Activated T-helper 2 cell treated with anti-CD3 and anti-CD28 coated beads, Interferon-gamma antibody, Interleukin-2, Interleukin-4, amounts not matched to agents 10 μg/mL and 5 μg/mL and 100 μg/mL, durations not matched to agents 14 hours and 24 hours and 36 hours (primary cell): ENCODE results near the gene SLC35B1. TPM values are rescaled to one million over a fixed set of nuclear protein-coding genes. Genes with fewer than 3 reads are reported as not detected.
A peak's percentile ranks its signal among the peaks of the same experiment; 100 is the strongest.

Experiments used
- DNase-seq: peaks from one replicate; pipeline ENCODE4 v3.0.0; 2021; ENCODE audit warnings: low spot score
- H3K27ac Mint-ChIP-seq: one replicate; pipeline ENCODE4 v1.8.0; 2021; ENCODE audit warnings: mixed read lengths
- H3K27me3 Mint-ChIP-seq: one replicate; pipeline ENCODE4 v1.8.0; 2021; ENCODE audit warnings: low read depth, mixed read lengths
- H3K36me3 Mint-ChIP-seq: one replicate; pipeline ENCODE4 v1.8.0; 2021; ENCODE audit warnings: low read depth, mixed read lengths
- H3K4me1 Mint-ChIP-seq: one replicate; pipeline ENCODE4 v1.8.0; 2021; ENCODE audit warnings: low read depth, mixed read lengths
- H3K4me3 Mint-ChIP-seq: one replicate; pipeline ENCODE4 v1.8.0; 2021; ENCODE audit warnings: low read depth, mild to moderate bottlenecking, moderate library complexity, mixed read lengths
- H3K9me3 Mint-ChIP-seq: one replicate; pipeline ENCODE4 v1.8.0; 2021; ENCODE audit warnings: mixed read lengths
- intact Hi-C: fragments of 100-400 bp; cut with micrococcal nuclease; formaldehyde crosslinking; loops from one replicate; pipeline ENCODE4 v1.15.1; 2023
- total RNA-seq: library from RNA; stranded (reverse); gene quantifications from 2 replicates; pipeline ENCODE4 v1.2.3, GENCODE V29; 2022

The SLC35B1 gene
- total RNA-seq = 75.7 and 80.7 TPM in 2 replicates

DNA sequence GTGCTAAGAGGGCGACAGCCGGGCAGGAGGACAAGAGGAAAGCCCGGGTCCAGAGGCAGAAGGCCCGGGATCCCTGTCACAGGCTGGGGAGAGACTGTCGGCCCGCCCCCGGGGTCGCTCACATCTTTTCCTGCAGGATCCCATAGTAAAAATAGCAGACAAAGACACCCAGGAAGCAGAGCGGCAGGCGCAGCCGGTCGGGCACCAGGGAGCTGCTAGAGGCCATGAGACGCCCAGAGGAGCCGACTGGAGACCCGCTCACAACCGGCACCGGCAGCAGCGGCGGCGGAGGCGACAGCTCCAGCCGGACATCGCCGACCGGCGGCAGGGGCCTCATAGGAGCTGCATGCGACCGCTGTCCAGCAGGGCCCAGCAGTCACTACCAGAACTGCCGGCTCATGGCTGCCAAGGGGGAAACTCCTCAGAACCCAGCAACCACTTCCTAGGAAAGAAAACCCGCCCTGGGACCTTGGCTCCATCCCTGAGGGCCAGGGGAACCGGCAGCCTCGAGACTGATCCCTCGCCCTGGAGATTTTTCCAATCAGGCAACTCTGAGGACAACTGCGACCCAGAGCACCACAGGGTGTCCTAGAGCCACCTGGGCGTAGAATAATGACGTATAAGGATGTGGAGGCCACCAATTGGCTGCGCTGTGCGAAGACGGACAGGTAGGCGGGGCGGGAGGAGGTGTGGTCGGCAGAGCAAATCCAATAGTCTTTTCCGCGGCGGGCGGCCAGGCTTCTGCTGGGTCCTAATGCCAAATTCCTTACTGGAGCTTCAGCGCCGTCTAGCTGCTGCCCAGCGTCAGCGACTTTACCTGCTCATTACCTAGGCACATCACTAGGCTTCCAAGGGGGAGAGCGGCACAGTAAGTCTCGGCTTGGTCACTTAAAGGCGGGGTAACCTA lies at the start of gene SLC35B1:
Gene SLC35B1 (minus strand): TSS at position 357 of the 907 bp plus-strand sequence. CDS start 131 bp downstream, at position 226.
- Mint-ChIP-seq H3K4me3 (peak within 1 kb of the TSS; percentile 88), H3K4me1 (peaks cover 29% of the 10 kb centered on the region), H3K36me3 (peaks cover 48% of the 10 kb centered on the region), H3K27me3 (no peaks in the 10 kb centered on the region), H3K27ac (peak within 1 kb of the TSS; percentile 96), H3K9me3 (no peaks in the 10 kb centered on the region)
- intact Hi-C loops = loop anchor here (1.0 to 2.0 kb wide), 5 partner anchors 12 to 293 kb away; partner anchors contain the start of genes KAT7 and PHB1
- DNase-seq = peak; percentile 98

DNA sequence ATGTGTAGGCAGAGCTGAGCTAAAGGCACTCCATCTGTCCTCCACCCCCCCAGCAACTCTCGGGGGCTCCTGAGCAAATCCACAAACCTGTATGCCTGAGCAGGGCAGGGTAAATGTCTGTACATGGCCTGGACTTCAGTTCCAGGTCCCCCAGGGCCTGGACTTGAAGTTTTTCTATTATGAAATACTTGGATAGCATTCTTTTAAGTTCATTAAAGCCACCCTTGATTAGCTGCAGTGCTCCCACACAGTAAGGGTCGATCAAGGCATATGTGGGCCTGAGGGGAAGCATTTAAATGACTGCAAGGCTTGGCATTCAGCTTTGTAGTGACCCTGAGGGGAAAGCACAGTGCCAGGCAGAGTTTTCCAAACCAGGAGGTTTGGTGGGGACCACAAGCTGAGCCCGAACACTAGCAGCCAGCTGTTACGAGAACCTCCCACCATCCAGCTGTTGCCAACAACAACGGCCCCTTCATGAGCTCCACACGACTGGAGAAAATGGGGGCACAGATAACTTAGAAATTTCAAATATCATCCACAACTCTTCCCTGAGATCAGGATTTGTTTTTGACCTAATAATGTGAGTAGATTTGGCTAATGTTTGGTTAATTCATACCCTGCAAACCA lies 49.5 kb upstream of the SLC35B1 start:
- peaks cover 18% of the 10 kb centered on the region for H3K36me3 Mint-ChIP-seq
- no peak overlapping the region for H3K4me3 Mint-ChIP-seq
- H3K27me3 Mint-ChIP-seq = no peaks in the 10 kb centered on the region
- intact Hi-C loops = no loop called here
- H3K4me1 Mint-ChIP-seq = peaks cover 48% of the 10 kb centered on the region
- DNase-seq = no peak
- no peaks in the 10 kb centered on the region for H3K9me3 Mint-ChIP-seq
- H3K27ac Mint-ChIP-seq = no peak overlapping the region

- no peaks in the 10 kb centered on the region for H3K9me3 Mint-ChIP-seq
- intact Hi-C loops = no loop called here
- H3K4me1 Mint-ChIP-seq = peaks cover 41% of the 10 kb centered on the region
- H3K27ac Mint-ChIP-seq = no peak overlapping the region
- no peak for DNase-seq
- H3K36me3 Mint-ChIP-seq = peaks cover 18% of the 10 kb centered on the region
- H3K4me3 Mint-ChIP-seq = no peak overlapping the region
- H3K27me3 Mint-ChIP-seq = no peaks in the 10 kb centered on the region
Measured at GRCh38 chr17:49756323-49757150, 48.8 kb upstream of the SLC35B1 start.

DNA sequence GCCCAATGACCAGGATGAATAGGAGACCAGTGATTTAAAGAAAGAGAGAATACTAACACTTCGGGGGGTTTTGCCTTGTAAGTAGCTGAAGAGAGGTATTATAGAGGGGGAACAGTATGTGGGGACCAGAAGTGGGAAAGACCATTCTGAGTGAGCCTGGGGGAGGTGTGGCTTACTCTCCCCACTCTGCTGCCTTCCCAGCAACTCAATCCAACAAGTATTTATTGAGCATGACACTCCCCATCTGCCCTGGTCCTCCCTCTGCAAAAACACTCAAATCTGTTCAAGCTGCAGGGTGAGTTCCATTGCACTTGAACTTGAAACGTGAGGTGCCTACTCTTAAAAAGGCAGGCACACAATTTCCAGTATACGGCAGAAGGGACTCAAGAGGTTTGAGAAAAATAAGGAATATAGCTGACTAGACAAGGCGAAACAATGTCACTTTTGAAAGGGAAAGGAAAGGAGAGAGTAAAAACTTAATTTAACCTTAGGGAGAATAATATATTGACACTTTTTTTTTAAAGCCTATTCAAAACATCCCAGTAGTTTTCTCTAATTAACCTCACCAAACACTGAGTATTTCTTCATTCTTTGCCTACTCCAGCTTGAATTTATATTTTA lies 48.0 kb upstream of the SLC35B1 start:
- peaks cover 36% of the 10 kb centered on the region for H3K4me1 Mint-ChIP-seq
- H3K9me3 Mint-ChIP-seq = no peaks in the 10 kb centered on the region
- peak overlapping the region; percentile 9 for H3K27ac Mint-ChIP-seq
- intact Hi-C loops = no loop called here
- DNase-seq = no peak
- H3K36me3 Mint-ChIP-seq = peaks cover 18% of the 10 kb centered on the region
- H3K4me3 Mint-ChIP-seq = no peak overlapping the region
- no peaks in the 10 kb centered on the region for H3K27me3 Mint-ChIP-seq

DNA sequence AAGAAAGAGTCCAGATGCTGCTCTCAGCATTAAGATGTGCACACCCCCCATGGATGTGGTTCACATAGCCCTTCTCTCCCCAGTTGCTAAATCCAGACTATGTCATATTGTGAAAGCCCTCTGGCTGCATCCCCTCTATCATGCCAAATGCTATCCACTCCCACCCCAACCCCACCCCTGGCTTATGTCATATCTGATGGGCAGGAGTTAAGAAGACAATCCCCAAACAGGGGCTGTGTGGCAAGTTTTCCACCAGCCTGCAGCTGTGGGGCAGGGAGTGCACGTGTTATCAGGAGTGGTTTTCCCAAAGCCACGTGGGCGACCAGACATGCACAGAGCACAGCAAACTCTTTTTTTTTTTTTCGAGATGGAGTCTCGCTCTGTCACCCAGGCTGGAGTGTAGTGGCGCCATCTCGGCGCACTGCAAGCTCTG lies 46.2 kb upstream of the SLC35B1 start:
- Mint-ChIP-seq H3K27me3 (no peaks in the 10 kb centered on the region), H3K9me3 (no peaks in the 10 kb centered on the region), H3K4me1 (peaks cover 37% of the 10 kb centered on the region), H3K4me3 (no peak overlapping the region), H3K27ac (no peak overlapping the region), H3K36me3 (peaks cover 22% of the 10 kb centered on the region)
- intact Hi-C loops = no loop called here
- no peak for DNase-seq

GRCh38 chr17:49752508-49752907 lies 44.7 kb upstream of the SLC35B1 start:
- Mint-ChIP-seq H3K4me3 (no peak overlapping the region), H3K4me1 (peaks cover 45% of the 10 kb centered on the region), H3K27ac (no peak overlapping the region), H3K27me3 (no peaks in the 10 kb centered on the region), H3K9me3 (no peaks in the 10 kb centered on the region), H3K36me3 (peaks cover 29% of the 10 kb centered on the region)
- intact Hi-C loops = no loop called here
- no peak for DNase-seq

GRCh38 chr17:49749730-49750129 lies 42.0 kb upstream of the SLC35B1 start:
- DNase-seq = no peak
- peaks cover 25% of the 10 kb centered on the region for H3K36me3 Mint-ChIP-seq
- intact Hi-C loops = loop anchor here (2.0 to 10.0 kb wide), 2 partner anchors 15 to 555 kb away; partner anchors contain the start of gene FAM117A
- no peak overlapping the region for H3K4me3 Mint-ChIP-seq
- H3K27ac Mint-ChIP-seq = peak overlapping the region; percentile 53
- H3K27me3 Mint-ChIP-seq = no peaks in the 10 kb centered on the region
- H3K4me1 Mint-ChIP-seq = peaks cover 60% of the 10 kb centered on the region
- H3K9me3 Mint-ChIP-seq = no peaks in the 10 kb centered on the region

- H3K27ac Mint-ChIP-seq = peak overlapping the region; percentile 69
- H3K4me3 Mint-ChIP-seq = peak overlapping the region; percentile 41
- H3K36me3 Mint-ChIP-seq = peaks cover 22% of the 10 kb centered on the region
- no peaks in the 10 kb centered on the region for H3K27me3 Mint-ChIP-seq
- no peaks in the 10 kb centered on the region for H3K9me3 Mint-ChIP-seq
- peaks cover 58% of the 10 kb centered on the region for H3K4me1 Mint-ChIP-seq
- DNase-seq = peak; percentile 45
- intact Hi-C loops = loop anchor here (2.0 to 10.0 kb wide), 2 partner anchors 16 to 554 kb away; partner anchors contain the start of gene FAM117A
Measured at GRCh38 chr17:49748791-49749190, 41.0 kb upstream of the SLC35B1 start.

DNA sequence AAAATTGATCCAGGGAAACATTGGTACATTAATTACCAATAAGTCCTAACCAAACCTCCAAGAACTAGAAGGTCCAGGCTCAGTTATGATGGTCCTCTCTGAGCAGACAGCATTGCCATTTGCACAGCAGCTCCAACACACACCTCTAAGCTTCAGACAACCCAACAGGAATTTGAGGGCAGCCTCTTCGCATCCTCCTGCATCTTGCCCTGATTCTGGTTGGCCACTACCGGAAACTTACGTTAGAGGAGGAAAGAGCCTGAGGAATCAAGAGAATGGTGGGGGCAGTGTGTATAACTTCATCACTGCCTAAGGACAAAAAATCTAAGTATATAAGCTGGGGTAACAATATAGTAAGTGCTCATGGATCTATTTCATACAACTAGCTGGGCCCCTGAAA lies 40.5 kb upstream of the SLC35B1 start:
- Mint-ChIP-seq H3K4me3 (peak overlapping the region; percentile 41), H3K4me1 (peaks cover 58% of the 10 kb centered on the region), H3K27me3 (no peaks in the 10 kb centered on the region), H3K9me3 (no peaks in the 10 kb centered on the region), H3K36me3 (peaks cover 21% of the 10 kb centered on the region), H3K27ac (peak overlapping the region; percentile 69)
- DNase-seq = no peak
- intact Hi-C loops = loop anchor here (2.0 to 10.0 kb wide), 2 partner anchors 17 to 553 kb away; partner anchors contain the start of gene FAM117A

DNA sequence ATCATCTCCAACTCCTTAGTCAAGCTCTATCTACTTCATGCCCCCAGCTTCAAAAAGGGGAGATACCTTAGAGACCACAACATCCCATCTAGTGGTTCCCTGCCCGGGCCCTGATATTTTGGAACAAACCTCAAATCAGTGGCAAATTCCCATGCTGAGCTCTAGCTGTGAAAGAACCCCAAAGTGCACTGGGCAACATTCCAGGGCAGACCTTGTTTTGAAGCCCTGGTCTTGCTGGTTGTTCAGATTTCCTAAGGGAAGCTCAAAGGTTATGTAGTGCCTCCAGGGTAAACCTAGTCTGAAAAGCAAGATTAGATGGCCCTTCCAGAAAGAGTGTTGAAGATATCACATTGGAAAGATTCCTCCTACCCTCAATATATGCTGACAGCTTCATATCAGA lies 39.9 kb upstream of the SLC35B1 start:
- H3K27ac Mint-ChIP-seq = peak overlapping the region; percentile 69
- H3K27me3 Mint-ChIP-seq = no peaks in the 10 kb centered on the region
- DNase-seq = no peak
- H3K36me3 Mint-ChIP-seq = peaks cover 21% of the 10 kb centered on the region
- H3K4me1 Mint-ChIP-seq = peaks cover 63% of the 10 kb centered on the region
- H3K9me3 Mint-ChIP-seq = no peaks in the 10 kb centered on the region
- intact Hi-C loops = loop anchor here (1.0 to 10.0 kb wide), 3 partner anchors 8 to 553 kb away; partner anchors contain the start of gene FAM117A
- peak overlapping the region; percentile 66 for H3K4me3 Mint-ChIP-seq

DNA sequence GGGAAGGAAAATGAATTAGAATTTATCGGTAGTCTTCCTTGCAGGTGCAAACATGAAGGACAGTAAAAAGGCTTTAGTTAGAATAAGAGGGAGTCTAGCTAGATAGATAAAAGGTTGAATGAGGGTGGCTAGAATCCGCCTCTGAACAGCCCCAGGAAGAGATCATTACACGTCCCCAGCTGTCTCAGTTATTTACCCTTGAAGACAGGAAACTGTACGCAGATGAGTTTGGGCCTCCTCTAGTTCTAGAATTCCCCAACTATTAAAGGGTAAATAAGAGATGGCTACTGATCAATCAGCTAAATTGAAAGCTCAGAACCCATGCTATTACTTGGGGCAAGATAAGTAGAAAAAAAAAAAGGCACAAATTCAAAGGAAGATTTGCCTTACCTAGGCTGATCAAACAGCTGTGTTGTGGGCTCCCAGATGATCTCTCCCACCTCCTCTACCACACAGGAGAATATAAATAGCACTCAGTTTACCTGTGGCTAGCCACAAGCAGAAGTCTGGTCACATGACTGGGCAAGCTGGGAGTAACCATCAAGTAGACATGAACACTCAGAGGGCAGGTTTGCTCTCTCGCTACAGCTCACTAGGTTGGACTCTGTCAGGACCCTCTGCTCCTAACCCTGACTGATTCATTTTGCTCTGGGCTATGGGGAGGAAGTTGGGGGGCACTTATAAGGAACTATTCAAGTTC lies 39.2 kb upstream of the SLC35B1 start:
- intact Hi-C loops = loop anchor here (1.0 to 10.0 kb wide), 2 partner anchors 8 to 552 kb away; no protein-coding TSS in a partner anchor
- Mint-ChIP-seq H3K27me3 (no peaks in the 10 kb centered on the region), H3K4me3 (peak overlapping the region; percentile 66), H3K4me1 (peaks cover 66% of the 10 kb centered on the region), H3K36me3 (peaks cover 21% of the 10 kb centered on the region), H3K27ac (peak overlapping the region; percentile 69), H3K9me3 (no peaks in the 10 kb centered on the region)
- no peak for DNase-seq
